Type B pancreatic cell (in vitro differentiated cells): ENCODE results near the gene ZNF638. TPM values are rescaled to one million over a fixed set of nuclear protein-coding genes. Genes with fewer than 3 reads are reported as not detected.

ENCODE experiments used
- DNase-seq: peaks from one replicate; pipeline ENCODE4 v3.0.0; 2021; ENCODE audit warnings: mixed read lengths; ENCODE audit not compliant: unreplicated experiment; ENCODE audit errors: extremely low spot score
- H3K27ac Mint-ChIP-seq: 2 replicates; pipeline ENCODE4 v1.8.0; 2021; ENCODE audit warnings: mild to moderate bottlenecking, mixed read lengths
- H3K27me3 Mint-ChIP-seq: 2 replicates; pipeline ENCODE4 v1.8.0; 2021; ENCODE audit warnings: mixed read lengths
- H3K36me3 Mint-ChIP-seq: 2 replicates; pipeline ENCODE4 v1.8.0; 2021; ENCODE audit warnings: mixed read lengths
- H3K4me1 Mint-ChIP-seq: one replicate; pipeline ENCODE4 v1.8.0; 2021; ENCODE audit warnings: mixed read lengths; ENCODE audit not compliant: unreplicated experiment
- H3K4me3 Mint-ChIP-seq: 2 replicates; pipeline ENCODE4 v1.8.0; 2021; ENCODE audit warnings: mild to moderate bottlenecking, mixed read lengths
- H3K9me3 Mint-ChIP-seq: 2 replicates; pipeline ENCODE4 v1.8.0; 2021; ENCODE audit warnings: mixed read lengths
- total RNA-seq: library from RNA; stranded (reverse); gene quantifications from 2 replicates; pipeline ENCODE4 v1.2.1, GENCODE V29; 2021; ENCODE audit warnings: low replicate concordance
- TF ChIP-seq, protein P1 (sequence below): fragments of 200-600 bp; sonication (generic); conservative IDR thresholded peaks from 2 replicates; pipeline ENCODE4 v1.5.0; 2021; ENCODE audit warnings: antibody characterized with exemption, mild to moderate bottlenecking

Gene ZNF638
- total RNA-seq, 1 donor from 2014 or later = 149 TPM

- no peaks in the 10 kb centered on the region for H3K27me3 Mint-ChIP-seq
- TF ChIP-seq, protein P1, sequence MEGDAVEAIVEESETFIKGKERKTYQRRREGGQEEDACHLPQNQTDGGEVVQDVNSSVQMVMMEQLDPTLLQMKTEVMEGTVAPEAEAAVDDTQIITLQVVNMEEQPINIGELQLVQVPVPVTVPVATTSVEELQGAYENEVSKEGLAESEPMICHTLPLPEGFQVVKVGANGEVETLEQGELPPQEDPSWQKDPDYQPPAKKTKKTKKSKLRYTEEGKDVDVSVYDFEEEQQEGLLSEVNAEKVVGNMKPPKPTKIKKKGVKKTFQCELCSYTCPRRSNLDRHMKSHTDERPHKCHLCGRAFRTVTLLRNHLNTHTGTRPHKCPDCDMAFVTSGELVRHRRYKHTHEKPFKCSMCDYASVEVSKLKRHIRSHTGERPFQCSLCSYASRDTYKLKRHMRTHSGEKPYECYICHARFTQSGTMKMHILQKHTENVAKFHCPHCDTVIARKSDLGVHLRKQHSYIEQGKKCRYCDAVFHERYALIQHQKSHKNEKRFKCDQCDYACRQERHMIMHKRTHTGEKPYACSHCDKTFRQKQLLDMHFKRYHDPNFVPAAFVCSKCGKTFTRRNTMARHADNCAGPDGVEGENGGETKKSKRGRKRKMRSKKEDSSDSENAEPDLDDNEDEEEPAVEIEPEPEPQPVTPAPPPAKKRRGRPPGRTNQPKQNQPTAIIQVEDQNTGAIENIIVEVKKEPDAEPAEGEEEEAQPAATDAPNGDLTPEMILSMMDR = no peak
- H3K9me3 Mint-ChIP-seq = no peaks in the 10 kb centered on the region
- no peak for DNase-seq
- H3K36me3 Mint-ChIP-seq = peaks cover 47% of the 10 kb centered on the region
- no peak overlapping the region for H3K27ac Mint-ChIP-seq
- no peak overlapping the region for H3K4me3 Mint-ChIP-seq
- H3K4me1 Mint-ChIP-seq = no peaks in the 10 kb centered on the region
Measured at GRCh38 chr2:71360434-71360975, 28.9 kb downstream of the ZNF638 start.

DNA sequence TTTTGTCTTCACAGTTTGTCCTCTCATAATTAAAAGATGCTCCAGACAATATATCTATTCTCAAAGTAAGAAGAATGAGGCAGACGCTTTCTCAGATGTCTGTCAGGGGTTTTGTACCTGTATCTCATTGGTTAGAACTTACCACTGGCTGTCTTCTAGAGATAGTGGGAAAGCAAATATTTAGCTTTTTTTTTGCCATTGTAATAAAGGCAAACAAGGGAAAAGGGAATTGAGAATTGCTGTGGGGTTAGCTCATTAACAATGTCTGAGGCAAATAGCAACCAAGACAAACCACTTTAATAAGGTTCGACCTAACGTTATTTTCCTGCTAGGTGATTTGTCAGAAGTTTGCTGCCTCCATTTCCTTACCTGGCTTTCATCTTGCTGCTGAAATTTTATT, 30.0 kb downstream of the ZNF638 start:
- TF ChIP-seq, protein P1 = no peak
- Mint-ChIP-seq H3K4me1 (no peaks in the 10 kb centered on the region), H3K36me3 (peaks cover 43% of the 10 kb centered on the region), H3K27me3 (no peaks in the 10 kb centered on the region), H3K9me3 (no peaks in the 10 kb centered on the region), H3K4me3 (no peak overlapping the region), H3K27ac (no peak overlapping the region)
- no peak for DNase-seq

GRCh38 chr2:71362447-71362846, 30.9 kb downstream of the ZNF638 start:
- H3K4me1 Mint-ChIP-seq = no peaks in the 10 kb centered on the region
- DNase-seq = no peak
- no peak overlapping the region for H3K27ac Mint-ChIP-seq
- H3K36me3 Mint-ChIP-seq = peaks cover 37% of the 10 kb centered on the region
- no peak overlapping the region for H3K4me3 Mint-ChIP-seq
- TF ChIP-seq, protein P1 = no peak
- H3K9me3 Mint-ChIP-seq = no peaks in the 10 kb centered on the region
- no peaks in the 10 kb centered on the region for H3K27me3 Mint-ChIP-seq

DNA sequence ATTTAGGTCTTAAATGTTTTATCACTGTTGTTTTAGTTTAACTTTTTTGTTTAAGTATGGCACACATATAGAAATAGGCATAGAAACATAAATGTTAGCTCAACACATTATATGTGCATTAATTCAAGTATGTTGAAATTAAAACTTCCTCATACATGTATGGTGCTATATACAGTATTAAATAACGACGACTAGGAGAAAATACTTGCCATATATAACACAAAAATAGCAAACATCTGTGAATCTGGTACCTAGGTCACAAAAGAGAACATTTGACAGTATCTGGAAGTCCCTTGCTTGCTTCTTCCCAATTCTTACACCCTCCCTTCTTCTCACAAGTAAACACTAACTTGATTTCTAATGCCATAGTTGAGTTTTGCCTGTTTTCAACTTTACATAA, 38.4 kb downstream of the ZNF638 start:
- Mint-ChIP-seq H3K9me3 (no peaks in the 10 kb centered on the region), H3K36me3 (peaks cover 19% of the 10 kb centered on the region), H3K4me1 (no peaks in the 10 kb centered on the region), H3K27me3 (no peaks in the 10 kb centered on the region), H3K27ac (no peak overlapping the region), H3K4me3 (no peak overlapping the region)
- DNase-seq = no peak
- TF ChIP-seq, protein P1 = no peak

GRCh38 chr2:71372042-71372441, 40.5 kb downstream of the ZNF638 start:
- Mint-ChIP-seq H3K27ac (no peak overlapping the region), H3K9me3 (no peaks in the 10 kb centered on the region), H3K27me3 (no peaks in the 10 kb centered on the region), H3K4me1 (no peaks in the 10 kb centered on the region), H3K36me3 (peaks cover 29% of the 10 kb centered on the region), H3K4me3 (no peak overlapping the region)
- DNase-seq = no peak
- TF ChIP-seq, protein P1 = no peak

DNA sequence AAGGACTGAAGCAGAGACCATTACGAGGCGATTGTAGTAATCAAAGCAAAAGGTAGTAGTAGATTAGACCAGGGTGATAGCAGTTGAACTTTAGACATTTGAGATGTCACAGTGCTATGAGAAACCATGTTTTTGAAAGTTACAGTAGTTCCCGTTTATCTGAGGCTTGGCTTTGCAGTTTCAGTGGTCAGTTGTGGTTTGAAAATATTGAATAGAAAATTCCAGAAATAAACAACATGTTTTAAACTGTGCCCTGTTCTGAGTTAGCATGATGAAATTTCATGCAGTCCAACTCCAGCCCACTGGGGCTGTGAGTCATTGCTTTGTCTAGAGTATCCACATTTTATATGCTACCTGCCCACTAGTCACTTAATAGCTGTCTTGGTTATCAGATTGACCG, 47.5 kb downstream of the ZNF638 start:
- Mint-ChIP-seq H3K9me3 (no peaks in the 10 kb centered on the region), H3K27me3 (no peaks in the 10 kb centered on the region), H3K27ac (peak overlapping the region; percentile 40), H3K36me3 (peaks cover 43% of the 10 kb centered on the region), H3K4me3 (no peak overlapping the region), H3K4me1 (no peaks in the 10 kb centered on the region)
- no peak for DNase-seq
- TF ChIP-seq, protein P1 = no peak
